K562 (cell line): Measurements from ENCODE around the gene C3AR1. TPM values are rescaled to one million over a fixed set of nuclear protein-coding genes. Genes with fewer than 3 reads are reported as not detected.

Source experiments
- BHLHE40 ChIP-seq: IDR thresholded peaks from 2 replicates; pipeline ENCODE4 v1.6.1; 2011; ENCODE audit warnings: low read length, improper control_type of control experiment
- E2F3 ChIP-seq: fragments of 250-450 bp; sonication (Bioruptor Pico); IDR thresholded peaks from 2 replicates; pipeline ENCODE4 v1.4.0; 2020; ENCODE audit warnings: mild to moderate bottlenecking
- FOXP1 ChIP-seq: sonication (generic); formaldehyde crosslinking; IDR thresholded peaks from 2 replicates; pipeline ENCODE4 v1.8.0; 2022; ENCODE audit warnings: mild to moderate bottlenecking, missing genetic modification reagents
- MTA2 ChIP-seq: fragments of 450-650 bp; IDR thresholded peaks from 2 replicates; pipeline ENCODE4 v1.6.1; 2016; ENCODE audit warnings: low read depth
- MTA3 ChIP-seq: fragments of 450-650 bp; formaldehyde crosslinking; IDR thresholded peaks from 2 replicates; pipeline ENCODE4 v1.6.1; 2017; ENCODE audit warnings: mild to moderate bottlenecking, borderline replicate concordance
- OTX1 ChIP-seq: fragments of 450-650 bp; formaldehyde crosslinking; IDR thresholded peaks from 2 replicates; pipeline ENCODE4 v1.4.0; 2022; ENCODE audit warnings: mild to moderate bottlenecking
- PCBP2 ChIP-seq: fragments of 200-400 bp; formaldehyde crosslinking; IDR thresholded peaks from 2 replicates; pipeline ENCODE4 v1.6.1; 2018; ENCODE audit warnings: low read length, low read depth, mild to moderate bottlenecking, moderate library complexity; ENCODE audit not compliant: poor library complexity, severe bottlenecking
- POU5F1 ChIP-seq: fragments of 150-350 bp; IDR thresholded peaks from 2 replicates; pipeline ENCODE4 v1.6.1; 2014; ENCODE audit warnings: borderline replicate concordance, low read length, low read depth, mild to moderate bottlenecking; ENCODE audit not compliant: partially characterized antibody
- SMARCB1 ChIP-seq: IDR thresholded peaks from 2 replicates; pipeline ENCODE4 v1.6.1; 2011; ENCODE audit warnings: improper control_type of control experiment, low read depth; ENCODE audit not compliant: insufficient read length
- STAT5A ChIP-seq: IDR thresholded peaks from 2 replicates; pipeline ENCODE4 v1.6.1; 2012; ENCODE audit warnings: low read length, inconsistent platforms, borderline replicate concordance
- TCF7 ChIP-seq: sonication (generic); IDR thresholded peaks from 2 replicates; pipeline ENCODE4 v1.6.1; 2016; ENCODE audit warnings: antibody characterized with exemption, borderline replicate concordance
- THRAP3 ChIP-seq: fragments of 450-650 bp; IDR thresholded peaks from 2 replicates; pipeline ENCODE4 v1.6.1; 2016; ENCODE audit warnings: mild to moderate bottlenecking, inconsistent platforms, borderline replicate concordance
- ZC3H8 ChIP-seq: fragments of 450-650 bp; IDR thresholded peaks from 2 replicates; pipeline ENCODE4 v1.6.1; 2017
- ZEB2 ChIP-seq: fragments of 450-650 bp; IDR thresholded peaks from 2 replicates; pipeline ENCODE4 v1.6.1; 2016
- ZNF23 ChIP-seq: fragments of 250-450 bp; sonication (Bioruptor Pico); IDR thresholded peaks from 2 replicates; pipeline ENCODE4 v1.4.0; 2020; ENCODE audit warnings: mild to moderate bottlenecking
- ZNF436 ChIP-seq: fragments of 250-450, 450-650 bp; sonication (Bioruptor Pico); formaldehyde crosslinking; IDR thresholded peaks from 2 replicates; pipeline ENCODE4 v1.7.0; 2020; ENCODE audit warnings: mild to moderate bottlenecking
- polyA plus RNA-seq, 8 experiments: library from polyadenylated mRNA; depleted of rRNA in 4 of 8; stranded (reverse) in 5 of 8; unstranded in 3 of 8; fragments of >200 nt; fragmentation: Nextera tagmentation in 2 of 8; fragmentation: Illumina TruSeq in 1 of 8; extraction: Ambion mirVana in 2 of 8; extraction: Trizol in 1 of 8; gene quantifications; 2 replicates each; pipeline versions ENCODE4 v1.2.1 to v1.2.3, GENCODE V29; 2011 to 2014; ENCODE audit warnings: inconsistent platforms in 1 of 8, missing spikeins in 1 of 8
- total RNA-seq, 7 experiments: library from RNA; depleted of rRNA in 6 of 7; stranded (reverse); fragments of >200 nt in 6 of 7; fragmentation: Illumina TruSeq in 2 of 7; extraction: Trizol in 2 of 7; gene quantifications; 2 replicates each; pipeline versions ENCODE4 v1.2.1 to v1.2.3, GENCODE V29; 2011 to 2021; ENCODE audit warnings: low replicate concordance in 1 of 7
- TF ChIP-seq, protein P1 (sequence below): fragments of 450-650 bp; IDR thresholded peaks from 2 replicates; pipeline ENCODE4 v1.6.1; 2016
- TF ChIP-seq, protein P2 (sequence below): IDR thresholded peaks from 2 replicates; pipeline ENCODE4 v1.6.1; 2012; ENCODE audit warnings: low read depth, low read length, improper control_type of control experiment, borderline replicate concordance
- TF ChIP-seq, protein P3 (sequence below): sonication (generic); IDR thresholded peaks from 2 replicates; pipeline ENCODE4 v1.6.1; 2016
- TF ChIP-seq, protein P4 (sequence below): sonication (generic); formaldehyde crosslinking; IDR thresholded peaks from 2 replicates; pipeline ENCODE4 v1.8.0; 2022; ENCODE audit warnings: mild to moderate bottlenecking, missing genetic modification reagents
- TF ChIP-seq, protein P5 (sequence below): sonication (generic); formaldehyde crosslinking; IDR thresholded peaks from 2 replicates; pipeline ENCODE4 v1.8.1; 2023; ENCODE audit warnings: mild to moderate bottlenecking, missing genetic modification reagents, moderate library complexity
- TF ChIP-seq, protein P6 (sequence below): fragments of 250-450 bp; sonication (Bioruptor Pico); IDR thresholded peaks from 2 replicates; pipeline ENCODE4 v1.8.0; 2021; ENCODE audit warnings: borderline replicate concordance, mild to moderate bottlenecking, moderate library complexity; ENCODE audit not compliant: poor library complexity, severe bottlenecking
- TF ChIP-seq, protein P7 (sequence below): fragments of 250-450 bp; sonication (Bioruptor Pico); IDR thresholded peaks from 2 replicates; pipeline ENCODE4 v1.9.0; 2021; ENCODE audit warnings: mild to moderate bottlenecking

Gene C3AR1
- total and polyA plus RNA-seq, 9 of the 15 experiments (the other 6 are each of a cell fraction or from before 2014, with no cell fraction given), result 2.2 to 12.9 (median 5.3) TPM

GRCh38 chr12:8026291-8026900 is 39.8 kb downstream of the C3AR1 start (continued):
- TF ChIP-seq, protein P1, sequence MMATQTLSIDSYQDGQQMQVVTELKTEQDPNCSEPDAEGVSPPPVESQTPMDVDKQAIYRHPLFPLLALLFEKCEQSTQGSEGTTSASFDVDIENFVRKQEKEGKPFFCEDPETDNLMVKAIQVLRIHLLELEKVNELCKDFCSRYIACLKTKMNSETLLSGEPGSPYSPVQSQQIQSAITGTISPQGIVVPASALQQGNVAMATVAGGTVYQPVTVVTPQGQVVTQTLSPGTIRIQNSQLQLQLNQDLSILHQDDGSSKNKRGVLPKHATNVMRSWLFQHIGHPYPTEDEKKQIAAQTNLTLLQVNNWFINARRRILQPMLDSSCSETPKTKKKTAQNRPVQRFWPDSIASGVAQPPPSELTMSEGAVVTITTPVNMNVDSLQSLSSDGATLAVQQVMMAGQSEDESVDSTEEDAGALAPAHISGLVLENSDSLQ, result peak; percentile 99
- TF ChIP-seq FOXP1 (CRISPR knock-in tag) (no peak), STAT5A (no peak), E2F3 (no peak), PCBP2 (no peak), ZC3H8 (no peak), ZEB2 (no peak), ZNF23 (no peak), OTX1 (CRISPR knock-in tag) (no peak), THRAP3 (no peak), MTA2 (no peak), BHLHE40 (peak; percentile 53), ZNF436 (CRISPR knock-in tag) (no peak), MTA3 (0 out of 2 replicates have a peak, but pooled peaks have one; percentile 29), TCF7 (no peak), SMARCB1 (no peak), POU5F1 (no peak)
- TF ChIP-seq, protein P2, sequence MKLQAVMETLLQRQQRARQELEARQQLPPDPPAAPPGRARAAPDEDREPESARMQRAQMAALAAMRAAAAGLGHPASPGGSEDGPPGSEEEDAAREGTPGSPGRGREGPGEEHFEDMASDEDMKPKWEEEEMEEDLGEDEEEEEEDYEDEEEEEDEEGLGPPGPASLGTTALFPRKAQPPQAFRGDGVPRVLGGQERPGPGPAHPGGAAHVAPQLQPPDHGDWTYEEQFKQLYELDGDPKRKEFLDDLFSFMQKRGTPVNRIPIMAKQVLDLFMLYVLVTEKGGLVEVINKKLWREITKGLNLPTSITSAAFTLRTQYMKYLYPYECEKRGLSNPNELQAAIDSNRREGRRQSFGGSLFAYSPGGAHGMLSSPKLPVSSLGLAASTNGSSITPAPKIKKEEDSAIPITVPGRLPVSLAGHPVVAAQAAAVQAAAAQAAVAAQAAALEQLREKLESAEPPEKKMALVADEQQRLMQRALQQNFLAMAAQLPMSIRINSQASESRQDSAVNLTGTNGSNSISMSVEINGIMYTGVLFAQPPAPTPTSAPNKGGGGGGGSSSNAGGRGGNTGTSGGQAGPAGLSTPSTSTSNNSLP, result no peak
- TF ChIP-seq, protein P3, sequence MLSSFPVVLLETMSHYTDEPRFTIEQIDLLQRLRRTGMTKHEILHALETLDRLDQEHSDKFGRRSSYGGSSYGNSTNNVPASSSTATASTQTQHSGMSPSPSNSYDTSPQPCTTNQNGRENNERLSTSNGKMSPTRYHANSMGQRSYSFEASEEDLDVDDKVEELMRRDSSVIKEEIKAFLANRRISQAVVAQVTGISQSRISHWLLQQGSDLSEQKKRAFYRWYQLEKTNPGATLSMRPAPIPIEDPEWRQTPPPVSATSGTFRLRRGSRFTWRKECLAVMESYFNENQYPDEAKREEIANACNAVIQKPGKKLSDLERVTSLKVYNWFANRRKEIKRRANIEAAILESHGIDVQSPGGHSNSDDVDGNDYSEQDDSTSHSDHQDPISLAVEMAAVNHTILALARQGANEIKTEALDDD, result no peak
- TF ChIP-seq, protein P4, sequence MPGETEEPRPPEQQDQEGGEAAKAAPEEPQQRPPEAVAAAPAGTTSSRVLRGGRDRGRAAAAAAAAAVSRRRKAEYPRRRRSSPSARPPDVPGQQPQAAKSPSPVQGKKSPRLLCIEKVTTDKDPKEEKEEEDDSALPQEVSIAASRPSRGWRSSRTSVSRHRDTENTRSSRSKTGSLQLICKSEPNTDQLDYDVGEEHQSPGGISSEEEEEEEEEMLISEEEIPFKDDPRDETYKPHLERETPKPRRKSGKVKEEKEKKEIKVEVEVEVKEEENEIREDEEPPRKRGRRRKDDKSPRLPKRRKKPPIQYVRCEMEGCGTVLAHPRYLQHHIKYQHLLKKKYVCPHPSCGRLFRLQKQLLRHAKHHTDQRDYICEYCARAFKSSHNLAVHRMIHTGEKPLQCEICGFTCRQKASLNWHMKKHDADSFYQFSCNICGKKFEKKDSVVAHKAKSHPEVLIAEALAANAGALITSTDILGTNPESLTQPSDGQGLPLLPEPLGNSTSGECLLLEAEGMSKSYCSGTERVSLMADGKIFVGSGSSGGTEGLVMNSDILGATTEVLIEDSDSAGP (CRISPR knock-in tag), result no peak
- TF ChIP-seq, protein P5, sequence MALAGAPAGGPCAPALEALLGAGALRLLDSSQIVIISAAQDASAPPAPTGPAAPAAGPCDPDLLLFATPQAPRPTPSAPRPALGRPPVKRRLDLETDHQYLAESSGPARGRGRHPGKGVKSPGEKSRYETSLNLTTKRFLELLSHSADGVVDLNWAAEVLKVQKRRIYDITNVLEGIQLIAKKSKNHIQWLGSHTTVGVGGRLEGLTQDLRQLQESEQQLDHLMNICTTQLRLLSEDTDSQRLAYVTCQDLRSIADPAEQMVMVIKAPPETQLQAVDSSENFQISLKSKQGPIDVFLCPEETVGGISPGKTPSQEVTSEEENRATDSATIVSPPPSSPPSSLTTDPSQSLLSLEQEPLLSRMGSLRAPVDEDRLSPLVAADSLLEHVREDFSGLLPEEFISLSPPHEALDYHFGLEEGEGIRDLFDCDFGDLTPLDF (CRISPR knock-in tag), result no peak
- TF ChIP-seq, protein P6, sequence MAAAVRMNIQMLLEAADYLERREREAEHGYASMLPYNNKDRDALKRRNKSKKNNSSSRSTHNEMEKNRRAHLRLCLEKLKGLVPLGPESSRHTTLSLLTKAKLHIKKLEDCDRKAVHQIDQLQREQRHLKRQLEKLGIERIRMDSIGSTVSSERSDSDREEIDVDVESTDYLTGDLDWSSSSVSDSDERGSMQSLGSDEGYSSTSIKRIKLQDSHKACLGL (CRISPR knock-in tag), result no peak
- TF ChIP-seq, protein P7, sequence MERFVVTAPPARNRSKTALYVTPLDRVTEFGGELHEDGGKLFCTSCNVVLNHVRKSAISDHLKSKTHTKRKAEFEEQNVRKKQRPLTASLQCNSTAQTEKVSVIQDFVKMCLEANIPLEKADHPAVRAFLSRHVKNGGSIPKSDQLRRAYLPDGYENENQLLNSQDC (CRISPR knock-in tag), result no peak
